GM18868 (cell line): ENCODE data around the gene XYLT1.

Source experiments
- ATAC-seq: cut with Tn5 transposase; IDR thresholded peaks from one replicate; pipeline ENCODE4 v1.9.1; 2021; ENCODE audit warnings: mild to moderate bottlenecking, moderate library complexity; ENCODE audit not compliant: unreplicated experiment

Gene XYLT1

GRCh38 chr16:17294856-17295255, 175.9 kb downstream of the XYLT1 start:
- no peak for ATAC-seq

DNA sequence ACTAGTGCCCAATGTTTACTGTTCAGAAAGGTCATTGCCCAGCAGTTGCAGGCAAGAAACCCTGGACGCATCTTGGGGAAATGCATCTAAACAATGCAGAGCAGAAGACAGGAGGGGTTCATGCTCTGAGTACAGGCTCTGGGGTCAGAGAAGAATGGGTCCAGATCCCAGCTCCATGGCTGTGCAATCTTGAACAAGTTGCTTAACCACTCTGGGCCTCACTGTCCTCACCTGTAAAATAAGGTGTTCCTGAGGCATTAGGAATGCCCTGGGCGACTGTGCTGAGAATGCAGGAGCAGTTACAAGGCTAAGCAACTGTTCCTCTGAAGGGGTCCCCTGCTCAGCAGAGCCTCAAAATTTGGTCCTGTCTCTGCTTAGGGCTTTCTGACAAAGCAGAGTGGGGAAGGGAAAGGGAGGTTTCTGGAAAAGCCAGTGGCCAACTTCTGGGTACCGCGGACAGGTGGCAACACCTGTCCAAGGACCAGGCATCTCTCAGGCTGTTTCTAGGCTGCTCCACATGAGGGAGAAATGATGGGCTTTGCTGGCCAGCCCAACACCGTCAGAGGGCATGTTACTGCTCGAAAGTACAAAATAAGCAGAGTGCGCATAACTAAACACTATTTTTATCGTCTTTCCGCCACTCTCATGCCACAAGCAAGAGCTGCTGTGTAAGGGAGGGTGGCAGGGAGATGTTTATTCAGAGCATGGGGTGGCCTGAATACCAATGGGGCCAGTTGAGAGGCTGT, 176.8 kb downstream of the XYLT1 start:
- ATAC-seq: no peak

DNA sequence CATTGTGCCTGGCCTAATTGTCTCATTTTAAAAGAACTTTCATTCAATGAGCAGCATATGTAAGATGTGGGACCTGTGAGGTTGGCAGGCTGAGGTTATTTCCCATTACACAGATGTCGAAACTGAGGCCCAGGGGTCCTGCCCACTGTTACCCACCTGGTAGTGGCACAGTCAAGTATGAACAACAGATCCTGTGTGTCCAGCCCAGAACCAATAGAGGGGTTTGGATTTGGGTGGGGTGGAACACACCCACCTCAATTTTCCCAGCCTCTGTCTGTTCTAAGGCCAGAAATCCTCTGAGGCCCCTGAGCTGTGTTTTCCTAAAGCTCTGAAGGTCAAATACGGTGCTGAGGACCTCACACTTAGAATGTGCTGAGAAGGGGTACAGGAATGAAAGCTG, 179.5 kb downstream of the XYLT1 start:
- no peak for ATAC-seq

- no peak for ATAC-seq
Measured at GRCh38 chr16:17289674-17290635, 180.8 kb downstream of the XYLT1 start.

DNA sequence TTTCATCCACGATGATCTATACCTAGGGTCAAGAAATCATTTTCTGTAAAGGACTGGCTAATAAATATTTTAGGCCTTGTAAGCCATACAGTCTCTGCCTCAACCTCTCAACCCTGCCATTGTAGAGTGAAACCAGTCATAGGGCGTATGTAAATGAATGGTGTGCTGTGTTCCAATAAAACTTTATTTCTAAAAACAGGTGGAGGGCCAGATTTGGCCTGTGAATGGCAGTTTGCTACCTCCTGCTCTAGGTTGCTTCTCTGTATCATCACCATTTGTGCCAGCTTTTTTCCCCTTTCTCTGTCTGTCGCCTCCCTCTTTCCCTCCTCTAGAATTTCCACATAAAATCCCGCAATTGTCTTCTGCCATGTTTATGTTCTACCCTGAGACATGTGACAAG, 181.7 kb downstream of the XYLT1 start:
- no peak for ATAC-seq

DNA sequence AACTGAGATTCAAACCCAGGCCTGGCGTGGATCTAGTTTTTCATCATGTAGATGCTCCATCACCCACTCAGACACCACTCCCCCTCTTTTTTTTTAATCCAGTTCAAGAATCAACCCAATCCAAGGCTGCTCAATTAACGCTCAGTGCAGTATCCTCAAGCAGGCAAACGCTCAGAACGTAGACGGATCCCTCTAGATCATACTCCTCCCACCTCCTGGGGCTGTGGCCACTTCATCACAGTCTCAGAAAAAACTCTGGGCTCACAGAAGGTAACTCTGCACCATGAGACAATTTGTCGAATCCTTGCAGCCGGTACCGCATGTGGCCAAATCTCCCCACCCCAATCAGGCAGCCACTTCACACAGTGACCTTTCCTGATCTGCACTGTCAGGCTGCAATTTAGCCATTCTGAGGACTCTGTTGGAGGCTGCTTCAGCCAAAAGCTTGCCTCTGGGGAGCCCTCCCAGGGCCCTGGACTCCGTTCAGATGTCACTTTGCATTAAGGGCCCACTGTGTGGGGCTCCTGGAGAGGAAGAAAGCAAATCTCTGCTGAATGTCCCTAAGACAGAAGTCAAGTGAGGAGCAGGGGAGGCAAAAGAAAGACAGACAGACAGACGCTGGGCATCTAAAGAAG, 183.5 kb downstream of the XYLT1 start:
- ATAC-seq: no peak

- ATAC-seq: no peak
Measured at GRCh38 chr16:17286443-17286842, 184.3 kb downstream of the XYLT1 start.

- ATAC-seq: no peak
Measured at GRCh38 chr16:17283016-17283415, 187.7 kb downstream of the XYLT1 start.

DNA sequence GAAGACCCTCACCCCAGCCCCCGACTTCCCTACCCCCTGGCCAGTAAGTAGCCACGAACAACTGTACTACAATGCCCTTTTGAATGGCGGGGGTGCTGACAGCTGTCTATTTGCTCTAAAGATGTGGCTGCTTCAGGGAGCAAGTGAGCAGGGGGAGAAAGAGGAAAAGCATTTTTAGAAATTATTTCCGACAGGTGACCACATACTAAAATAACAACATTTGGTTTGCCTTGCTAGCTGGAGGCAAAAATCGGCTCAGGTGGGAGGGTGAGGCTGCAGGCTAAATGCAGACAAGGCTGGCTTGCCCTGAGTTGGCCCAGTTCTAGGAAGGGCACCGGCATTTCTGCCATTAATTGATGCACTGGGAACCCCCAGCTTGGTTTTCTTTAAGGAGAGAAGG, 188.5 kb downstream of the XYLT1 start:
- ATAC-seq: no peak

DNA sequence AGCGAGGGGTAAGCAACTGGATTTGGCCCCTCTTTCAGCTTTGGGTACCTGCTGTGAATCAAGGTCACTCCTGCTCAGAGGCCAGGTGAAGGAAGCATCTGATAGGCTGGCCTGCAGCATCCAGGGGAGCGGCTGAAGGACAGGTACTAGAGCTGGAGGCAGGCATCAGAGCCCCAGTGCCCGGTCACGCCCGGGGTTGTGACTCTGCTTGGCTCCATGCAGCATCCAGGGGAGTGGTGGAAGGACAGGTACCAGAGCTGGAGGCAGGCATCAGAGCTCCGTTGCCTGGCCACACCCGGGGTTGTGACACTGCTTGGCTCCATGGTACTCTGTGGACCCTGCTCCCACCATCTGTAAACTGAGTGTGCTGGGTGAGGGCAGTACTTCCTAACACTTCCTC, 189.7 kb downstream of the XYLT1 start:
- ATAC-seq: no peak

GRCh38 chr16:17278988-17279387, 191.8 kb downstream of the XYLT1 start:
- no peak for ATAC-seq

DNA sequence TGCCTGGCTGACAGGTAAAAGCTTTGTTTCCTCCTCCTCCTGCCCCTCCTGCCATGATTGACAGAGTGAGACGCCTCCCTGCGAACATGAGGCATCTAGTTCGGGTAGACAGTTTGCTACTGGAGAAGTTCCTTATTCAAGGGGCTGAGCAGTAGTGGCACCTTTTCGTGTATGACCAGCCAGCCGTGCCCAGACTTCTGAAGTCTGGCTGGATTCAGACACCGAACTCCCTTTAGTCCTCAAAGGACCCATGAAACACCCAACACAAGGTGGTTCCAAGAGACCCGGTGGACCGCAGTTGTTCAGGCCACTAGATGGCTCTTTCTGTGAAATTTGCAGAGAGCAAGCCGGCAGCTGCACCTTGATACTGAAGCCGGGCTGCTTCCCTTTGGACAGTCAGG, 192.8 kb downstream of the XYLT1 start:
- no peak for ATAC-seq

- ATAC-seq: no peak
Measured at GRCh38 chr16:17276610-17277009, 194.2 kb downstream of the XYLT1 start.

GRCh38 chr16:17276010-17276530, 194.7 kb downstream of the XYLT1 start:
- ATAC-seq: no peak

DNA sequence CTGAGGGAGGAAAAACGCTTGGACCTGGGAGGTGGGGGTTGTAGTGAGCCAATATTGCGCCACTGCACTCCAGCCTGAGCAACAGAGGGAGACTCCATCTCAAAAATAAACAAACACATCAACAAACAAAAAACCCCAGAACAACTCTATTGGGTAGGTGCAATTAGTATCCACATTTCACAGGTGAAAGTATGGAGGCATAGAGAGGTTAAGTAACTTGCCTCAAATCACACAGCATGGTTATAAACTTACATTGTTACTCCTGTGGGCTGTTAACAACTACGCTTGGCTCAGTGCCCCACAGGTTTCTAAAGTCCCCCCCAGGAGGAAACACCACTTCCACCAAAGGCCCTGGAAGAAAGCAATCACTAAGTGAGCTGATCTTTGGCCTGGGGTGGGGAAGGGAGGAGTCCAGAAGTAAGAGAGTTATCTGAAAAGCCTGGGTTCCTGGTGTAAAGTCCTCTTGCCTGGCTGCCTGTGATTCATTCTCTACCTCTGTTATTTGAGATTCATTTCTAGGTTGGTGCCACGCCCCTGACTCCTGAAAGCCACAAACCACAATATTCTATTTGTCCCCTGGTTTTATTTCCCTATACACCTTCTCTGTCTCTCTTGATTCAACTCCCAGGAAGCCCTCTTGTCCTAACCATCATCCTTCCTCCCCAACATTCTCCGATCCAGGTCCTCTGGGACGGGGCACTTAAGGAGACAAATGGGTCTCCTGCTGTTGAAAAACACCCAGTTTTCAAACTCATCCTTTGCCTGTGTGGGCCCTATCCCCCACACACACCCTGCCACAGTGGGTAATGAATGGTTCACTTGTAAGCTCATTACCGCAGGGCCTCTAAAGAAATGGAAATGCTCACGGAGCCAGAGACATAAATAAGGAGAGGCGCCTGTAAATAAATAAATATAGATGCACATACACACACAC, 195.4 kb downstream of the XYLT1 start:
- ATAC-seq: no peak

DNA sequence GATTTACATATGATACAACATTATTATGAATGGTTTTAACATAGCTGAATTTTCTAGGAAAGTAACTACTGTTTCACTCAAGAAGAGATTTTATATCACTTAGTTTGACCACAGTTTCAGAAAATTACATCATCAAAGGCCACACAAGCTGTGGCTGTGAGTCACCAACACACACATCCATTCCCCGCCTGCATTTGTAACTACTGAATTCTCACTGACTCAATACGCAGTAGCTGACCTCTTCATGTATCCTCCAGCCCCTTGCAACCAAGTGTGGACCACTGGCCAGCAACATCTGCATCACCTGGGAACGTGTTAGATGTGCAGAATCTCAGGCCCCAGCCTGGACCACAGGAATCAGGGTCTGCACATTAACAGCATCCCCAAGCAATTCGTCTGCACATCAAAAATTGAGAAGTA, 197.6 kb downstream of the XYLT1 start:
- ATAC-seq: no peak

GRCh38 chr16:17272716-17273115, 198.0 kb downstream of the XYLT1 start:
- ATAC-seq: no peak

GRCh38 chr16:17271687-17272086, 199.1 kb downstream of the XYLT1 start:
- no peak for ATAC-seq

GRCh38 chr16:17270683-17271109, 200.1 kb downstream of the XYLT1 start:
- ATAC-seq: no peak

GRCh38 chr16:17270111-17270510, 200.6 kb downstream of the XYLT1 start:
- no peak for ATAC-seq
